NCI-H1436 treated with DMSO at 0.1 percent for 48 hours (cell line): ENCODE data around the gene GPR158.

Experiments used
- DNase-seq: peaks from one replicate; lab custom pipeline; 2025; lab: John Stamatoyannopoulos, UW

The GPR158 gene

DNA sequence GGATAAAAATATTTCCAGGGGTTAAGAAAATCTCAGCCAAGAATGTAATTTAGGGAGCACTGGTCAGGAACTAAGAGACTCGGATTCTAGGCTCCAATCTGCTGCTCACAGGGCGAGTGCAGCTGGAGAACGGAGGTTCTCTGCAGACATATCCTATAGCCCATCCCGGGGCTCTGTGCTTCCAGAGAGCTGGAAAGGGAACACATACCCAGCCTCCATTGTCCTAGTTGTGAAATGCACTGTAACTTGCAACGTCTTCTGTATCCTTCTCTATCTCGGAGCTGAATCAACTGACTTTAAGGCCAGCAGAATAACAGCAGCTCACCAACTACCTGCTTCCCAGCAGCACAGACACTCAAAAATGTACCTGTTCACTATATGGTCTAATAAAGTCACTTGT lies 408.2 kb downstream of the GPR158 start:
- DNase-seq: no peak

DNA sequence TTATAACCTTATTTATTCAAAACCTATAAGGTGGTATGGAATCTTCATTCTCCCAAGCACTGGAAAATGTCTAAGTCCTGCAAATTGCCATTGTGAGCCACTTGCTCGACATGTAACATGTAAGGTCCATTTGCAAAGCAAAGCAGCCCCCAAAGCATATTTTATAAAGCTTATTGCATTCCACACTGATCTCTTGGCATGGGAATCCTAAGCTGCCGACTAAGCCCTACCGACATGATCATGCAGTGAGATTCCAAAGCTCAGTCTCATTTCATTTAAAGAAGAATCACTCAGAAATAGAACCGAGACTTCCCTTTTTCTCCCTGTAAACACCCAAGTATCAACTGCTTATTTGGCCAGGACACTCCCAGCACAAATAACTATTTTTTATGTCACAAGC lies 425.9 kb downstream of the GPR158 start:
- DNase-seq: no peak

DNA sequence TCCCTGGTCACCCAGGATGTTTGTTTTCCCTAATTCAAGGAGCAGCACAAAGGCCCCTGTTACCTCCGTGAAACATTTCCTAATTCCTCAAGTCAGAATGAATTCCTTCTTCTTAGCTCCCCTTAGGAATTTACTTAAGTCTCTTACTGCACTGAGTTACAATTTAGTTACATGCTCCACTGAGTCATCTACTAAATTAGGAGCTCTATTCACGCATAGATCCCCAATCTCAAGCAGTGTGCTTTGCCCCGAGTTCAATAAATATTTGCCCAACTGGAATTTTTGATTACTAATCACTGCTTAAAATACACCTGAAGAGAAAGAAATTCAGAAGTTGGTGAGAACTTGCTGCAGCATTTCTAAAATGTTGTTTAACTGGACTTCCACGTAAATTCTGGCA lies 429.8 kb downstream of the GPR158 start:
- DNase-seq: no peak

DNA sequence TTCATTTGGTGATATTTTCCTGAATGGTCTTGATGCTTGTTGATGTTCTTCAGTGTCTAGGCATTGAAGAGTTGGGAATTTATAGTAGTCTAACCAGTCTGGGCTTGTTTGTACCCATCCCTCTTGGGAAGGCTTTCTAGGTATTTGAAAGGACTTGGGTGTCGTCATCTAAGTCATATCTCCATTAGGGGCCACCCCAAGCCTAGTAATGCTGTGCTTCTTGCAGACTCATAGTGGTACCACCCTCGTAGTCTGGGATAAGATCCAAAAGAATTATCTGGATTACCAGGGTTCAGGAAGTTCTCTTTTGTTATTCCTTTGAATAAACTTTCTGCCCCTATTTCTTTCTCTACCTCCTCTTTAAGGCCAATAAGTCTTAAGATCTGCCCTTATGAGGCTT lies 439.9 kb downstream of the GPR158 start:
- DNase-seq: no peak

DNA sequence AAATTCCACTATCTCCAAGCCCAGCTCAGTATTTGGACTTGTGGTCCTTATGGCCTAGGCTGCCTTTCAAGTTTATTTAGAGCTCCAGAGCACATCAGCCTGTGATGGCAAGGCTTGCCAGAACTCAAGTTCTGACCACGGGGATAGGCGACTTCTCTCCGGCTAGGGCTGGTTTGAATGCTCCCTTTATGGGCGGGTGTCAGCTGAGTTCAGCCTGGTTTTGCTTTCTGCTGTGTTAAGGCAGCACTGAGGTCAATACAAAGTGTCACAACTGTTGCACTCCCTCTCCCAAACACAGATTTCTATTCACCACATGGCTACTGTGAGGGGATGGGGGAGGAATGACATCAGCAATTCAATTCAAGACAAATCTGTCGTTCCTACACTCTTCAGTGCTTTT lies 441.1 kb downstream of the GPR158 start:
- DNase-seq: no peak

DNA sequence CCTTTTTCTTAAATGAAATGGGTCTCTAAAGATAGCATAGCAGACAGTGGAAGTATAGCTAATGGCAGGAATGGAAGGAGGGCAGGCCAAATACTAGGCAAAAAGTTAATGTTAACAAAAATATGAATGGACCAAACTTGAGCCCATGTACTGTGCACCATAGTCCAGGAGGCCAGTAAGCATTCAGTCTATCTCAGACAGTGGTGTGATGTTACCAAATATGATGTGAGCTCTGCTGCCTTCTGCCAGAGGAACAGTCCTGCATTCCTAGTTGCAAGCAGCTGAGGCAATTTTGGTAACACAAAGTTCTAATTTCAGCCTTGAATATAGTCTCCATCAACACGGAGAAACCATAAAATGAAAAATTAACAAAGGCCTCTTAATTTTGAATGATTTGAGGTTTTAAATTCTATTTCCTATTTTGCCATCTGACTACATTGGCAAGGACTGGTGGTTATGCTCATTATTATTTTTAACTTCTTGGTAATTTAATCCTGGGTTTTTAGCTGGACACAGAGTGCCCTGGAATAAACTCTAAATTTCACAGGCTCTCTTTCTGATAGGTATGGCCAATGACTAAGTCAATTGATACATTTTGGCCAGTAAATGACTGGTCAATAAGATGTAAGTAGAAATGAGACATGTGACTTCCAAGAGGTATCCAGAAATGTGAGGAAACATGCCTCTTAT lies 442.2 kb downstream of the GPR158 start:
- DNase-seq: no peak

DNA sequence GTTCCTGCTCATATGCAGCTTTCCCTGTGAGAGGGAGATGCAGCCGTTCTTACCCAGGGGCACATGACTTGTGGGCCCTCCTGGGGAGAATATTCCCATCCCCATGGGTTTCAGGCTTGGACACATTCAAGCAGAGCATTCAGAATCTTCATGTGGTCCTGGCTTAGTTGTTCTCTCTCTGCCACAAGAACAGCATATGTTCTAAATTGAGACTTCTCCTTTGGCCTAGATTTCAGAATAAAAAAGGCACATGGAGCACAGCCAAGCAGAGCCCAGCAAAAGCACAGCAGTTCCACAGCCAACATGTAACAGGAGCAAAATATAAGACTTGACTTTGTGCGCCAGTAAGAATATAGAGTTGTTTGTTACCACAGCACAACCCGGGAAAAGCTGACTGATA lies 452.8 kb downstream of the GPR158 start:
- no peak for DNase-seq

DNA sequence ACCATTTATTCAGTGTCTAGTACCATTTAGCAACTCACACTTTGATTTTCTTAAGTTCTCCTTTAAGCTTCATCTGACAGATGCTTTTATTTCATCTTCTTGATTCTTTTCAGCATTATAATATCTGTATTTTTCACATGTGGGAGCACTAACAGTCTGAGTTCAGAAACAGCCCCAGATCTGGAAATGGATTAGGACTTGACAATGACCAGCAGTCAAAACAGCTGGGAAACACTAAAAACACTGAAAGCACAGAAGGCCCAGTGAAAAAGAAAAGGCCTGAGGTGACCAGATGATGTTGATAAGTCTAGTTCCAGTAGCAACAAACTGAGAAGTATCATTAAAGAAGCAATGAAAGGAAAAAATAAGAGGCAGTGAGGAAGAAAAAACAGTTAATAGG lies 454.5 kb downstream of the GPR158 start:
- DNase-seq: no peak

DNA sequence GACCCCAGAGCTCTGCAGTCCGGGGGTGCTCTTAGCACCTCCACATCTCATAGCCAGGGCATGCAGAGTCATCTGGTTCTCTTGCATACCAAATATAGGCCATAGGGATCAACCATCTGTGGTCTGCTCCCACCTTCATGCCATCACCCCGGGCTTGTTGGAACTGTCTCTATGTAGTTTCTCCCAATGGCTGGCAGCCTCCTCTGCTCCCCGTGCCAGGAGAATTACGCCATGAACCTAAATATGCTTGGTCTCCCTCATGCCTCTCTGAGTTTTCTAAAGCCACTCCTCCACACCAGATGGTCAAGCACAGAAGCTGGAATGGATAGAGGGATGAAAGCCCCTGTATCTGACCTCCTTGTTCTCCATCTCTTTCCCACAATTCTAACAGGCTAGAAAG lies 456.7 kb downstream of the GPR158 start:
- DNase-seq: no peak

DNA sequence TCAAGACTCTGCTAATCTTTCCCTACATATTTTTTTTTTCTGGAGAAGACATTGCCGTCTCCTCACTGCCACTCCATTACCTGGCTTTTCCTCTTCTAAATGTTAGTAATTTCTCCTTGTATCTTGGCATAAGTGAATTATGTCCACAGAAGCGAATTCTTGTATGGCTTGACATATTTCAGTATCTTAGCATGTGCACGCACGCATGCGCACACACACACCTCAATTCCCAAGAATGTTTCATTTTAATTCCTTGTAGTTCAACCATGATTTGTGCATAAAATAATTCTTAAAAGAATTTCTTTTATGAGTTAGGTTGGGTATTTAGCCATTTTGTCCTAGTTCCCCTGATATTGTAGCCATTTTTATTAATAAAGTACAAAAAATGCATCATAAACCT lies 458.0 kb downstream of the GPR158 start:
- DNase-seq: no peak

DNA sequence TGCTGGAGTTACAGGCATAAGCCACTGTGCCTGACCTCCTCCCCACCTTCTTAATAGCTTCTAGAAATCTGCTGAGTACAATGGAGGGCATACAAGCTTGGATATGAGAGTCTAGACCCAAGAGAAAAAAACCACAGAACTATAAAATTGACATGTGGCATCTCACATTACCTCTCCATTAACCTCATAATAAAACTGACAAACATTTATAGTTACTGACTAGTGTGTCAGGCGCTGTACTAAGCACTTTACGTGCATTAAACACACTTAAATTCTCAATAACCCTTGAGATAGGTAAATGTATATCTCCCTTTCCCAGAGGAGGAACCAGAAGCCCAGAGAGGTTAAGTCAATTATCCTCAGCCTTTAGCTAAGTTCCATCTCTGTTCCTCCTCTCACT lies 458.7 kb downstream of the GPR158 start:
- no peak for DNase-seq

DNA sequence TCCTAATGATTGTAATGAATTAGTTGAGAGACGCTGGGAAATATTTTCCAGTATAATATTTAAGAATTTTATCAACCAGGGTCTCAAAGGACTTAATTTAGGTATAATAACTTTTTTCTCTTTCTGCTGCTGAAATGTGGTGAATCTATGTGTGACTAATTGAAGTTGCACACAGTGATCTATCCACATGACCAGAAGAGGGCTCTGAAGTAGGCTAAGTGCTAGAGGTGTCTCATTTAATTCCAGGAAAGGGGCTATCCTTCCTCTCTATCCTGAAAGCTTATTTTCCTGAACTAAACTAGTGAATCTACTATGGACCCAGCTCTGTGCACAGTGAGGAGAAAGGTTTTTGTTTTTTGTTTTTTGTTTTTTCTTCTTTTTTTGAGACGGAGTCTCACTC lies 464.8 kb downstream of the GPR158 start:
- DNase-seq: no peak

DNA sequence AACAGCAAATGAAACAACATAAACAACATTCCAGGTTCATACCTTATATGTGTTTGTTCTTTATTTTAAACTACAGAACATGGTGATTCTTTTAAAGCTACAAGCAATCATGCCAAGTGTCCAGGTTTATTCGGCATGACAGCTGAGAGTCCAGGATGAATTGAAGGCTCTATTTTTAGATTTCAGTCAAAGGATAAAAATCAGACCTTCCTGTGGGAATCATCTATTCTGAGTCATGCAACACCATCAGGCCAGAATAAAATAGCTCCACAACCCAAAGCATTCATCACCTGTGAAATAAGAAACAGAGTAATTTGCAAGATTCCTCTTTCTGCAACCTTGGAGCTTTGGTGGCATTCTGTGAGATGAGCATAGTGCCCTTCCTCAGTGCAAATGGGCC lies 466.8 kb downstream of the GPR158 start:
- DNase-seq: no peak

DNA sequence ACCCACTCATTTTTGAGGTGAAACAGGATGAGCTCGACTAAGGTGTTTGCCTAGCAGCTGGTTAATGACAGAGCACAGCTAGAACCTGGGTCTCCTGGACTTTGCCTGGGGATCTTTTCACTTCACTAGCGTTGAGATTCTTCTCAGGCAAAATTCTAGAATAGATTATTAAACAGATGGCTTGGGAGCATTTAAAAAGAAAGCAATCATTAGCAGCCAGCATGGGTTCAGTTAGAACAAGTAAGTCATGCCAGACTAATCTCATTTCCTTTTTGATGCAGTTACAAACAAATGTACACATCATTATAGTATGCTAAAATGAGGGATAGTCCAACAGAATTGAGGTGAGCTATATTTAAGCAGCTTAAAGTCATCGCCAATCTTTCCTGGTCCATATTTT lies 467.9 kb downstream of the GPR158 start:
- DNase-seq: no peak

DNA sequence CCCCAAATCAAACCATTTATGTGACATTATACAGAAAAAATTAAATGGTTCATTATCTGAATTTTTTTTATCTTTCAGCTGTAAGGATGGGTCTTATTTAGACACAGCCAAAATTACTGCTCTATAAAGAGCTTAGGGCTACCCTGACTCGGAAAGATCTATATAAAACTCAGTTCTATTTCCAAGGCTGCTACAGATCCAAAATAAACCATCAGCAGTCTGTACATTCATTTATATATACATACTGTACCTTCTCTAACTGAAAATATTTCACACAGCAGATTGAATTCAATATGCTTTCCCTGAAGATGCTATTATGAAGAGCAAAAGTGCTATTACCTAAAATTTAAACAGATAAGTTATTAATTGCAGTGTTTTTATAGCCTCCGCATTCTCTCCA lies 471.6 kb downstream of the GPR158 start:
- no peak for DNase-seq

DNA sequence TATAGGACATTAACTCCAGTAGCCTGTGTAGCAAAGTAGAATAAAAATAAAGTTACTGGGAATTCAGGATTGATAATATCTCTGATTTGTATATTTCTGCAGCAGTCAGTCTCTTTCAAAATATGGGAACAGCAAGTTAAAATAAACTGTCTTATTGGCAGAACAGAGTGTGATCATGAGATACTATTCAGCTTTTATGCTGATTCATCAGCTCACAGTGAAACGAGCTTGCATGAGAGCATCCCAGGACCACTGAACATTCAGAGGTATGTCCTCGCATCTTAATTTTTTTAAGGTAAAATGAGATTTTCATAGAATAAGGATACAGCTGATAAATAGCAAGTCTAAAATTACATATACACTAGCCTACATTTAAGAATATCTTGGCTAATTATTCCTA lies 476.7 kb downstream of the GPR158 start:
- no peak for DNase-seq
